CD4-positive, alpha-beta T cell treated with Interleukin-4 for 1 hour (primary cell): ENCODE data around the gene CDC123.
"Not testable (repeated sequence)": the region's sequence is repeated elsewhere in the genome, so short reads cannot be mapped to it uniquely, and the experiment has no call there.

ENCODE experiments used
- DNase-seq, 2 donors: peaks; one replicate each; pipeline ENCODE4 v3.0.0-alpha.2; 2020 to 2022

CDC123 gene

DNA sequence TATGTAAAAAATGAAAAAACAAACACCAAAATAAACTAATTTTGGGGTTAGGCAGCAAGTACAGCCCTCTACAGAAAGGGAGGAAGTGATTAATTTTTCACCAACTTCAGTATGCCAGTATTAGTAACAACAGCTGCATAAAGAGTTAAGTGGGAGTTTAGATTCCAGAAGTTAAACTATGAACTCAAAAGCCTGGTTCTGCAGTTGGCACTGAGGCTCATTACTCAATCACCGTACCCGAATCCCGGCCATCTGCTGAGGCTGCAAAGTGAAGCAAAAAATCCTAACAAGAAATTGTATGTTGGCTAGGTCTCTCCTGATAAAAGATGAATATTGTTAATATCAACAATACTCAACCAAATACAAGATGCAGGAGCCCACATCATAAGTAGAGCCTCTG is 4.3 kb upstream of the CDC123 start:
- DNase-seq, result no peak

DNA sequence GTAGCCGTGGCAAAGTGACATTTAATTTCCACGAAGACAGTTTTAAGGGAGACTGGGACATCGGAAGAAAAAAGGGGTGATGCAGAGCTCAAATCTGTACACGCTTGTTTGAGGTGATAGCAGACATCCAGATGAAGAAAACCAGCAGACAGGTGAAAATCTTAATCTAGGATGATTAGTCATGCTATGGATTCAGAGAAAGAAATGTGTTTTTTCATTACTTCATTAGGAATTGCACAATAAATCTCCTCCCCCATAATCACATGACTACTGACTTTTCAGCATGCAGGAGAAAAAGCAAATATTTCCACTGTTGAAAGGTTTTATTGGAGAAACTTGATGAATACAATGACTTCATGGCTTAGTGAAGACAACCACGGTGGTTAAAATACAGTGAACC is 2.8 kb upstream of the CDC123 start:
- no peak for DNase-seq

DNA sequence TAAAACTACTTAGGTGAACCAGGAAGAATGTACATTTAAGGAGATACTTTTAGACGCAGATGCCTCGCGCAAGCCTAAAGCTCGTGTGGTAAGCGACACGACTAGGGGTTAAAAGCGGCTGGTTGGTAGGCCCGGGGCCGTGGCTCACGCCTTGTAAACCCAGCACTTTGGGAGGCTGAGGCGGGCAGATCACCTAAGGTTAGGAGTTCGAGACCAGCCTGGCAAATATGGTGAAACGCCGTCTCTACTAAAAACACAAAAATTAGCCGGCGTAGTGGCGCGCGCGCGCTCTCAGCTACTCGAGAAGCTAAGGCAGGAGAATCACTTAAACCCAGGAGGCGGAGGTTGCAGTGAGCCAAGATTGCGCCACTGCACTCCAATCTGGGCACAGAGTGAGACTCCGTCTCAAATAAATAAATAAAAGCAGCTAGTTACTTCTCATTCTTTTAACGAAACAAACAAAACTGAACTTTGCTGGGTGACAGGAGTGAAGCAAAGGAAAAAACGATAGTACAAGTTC is 1.2 kb upstream of the CDC123 start:
- peak; percentile 15 to 41 for DNase-seq

DNA sequence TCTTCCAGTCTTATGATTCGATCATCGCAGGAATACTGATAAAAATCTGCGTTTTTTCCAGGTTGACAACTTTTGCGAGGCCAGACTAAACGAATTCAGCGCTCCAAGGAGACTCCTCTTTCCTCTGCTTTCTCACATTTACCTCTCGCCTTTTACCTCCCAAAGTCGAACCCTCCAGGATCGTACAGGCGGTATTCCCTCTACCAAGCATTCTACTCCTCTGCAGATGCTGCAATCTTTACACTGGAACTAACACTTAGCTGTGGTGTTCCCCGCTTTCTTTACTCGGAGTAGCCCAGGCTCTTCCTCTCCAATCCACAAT is 746 bp upstream of the CDC123 start:
- no peak for DNase-seq

DNA sequence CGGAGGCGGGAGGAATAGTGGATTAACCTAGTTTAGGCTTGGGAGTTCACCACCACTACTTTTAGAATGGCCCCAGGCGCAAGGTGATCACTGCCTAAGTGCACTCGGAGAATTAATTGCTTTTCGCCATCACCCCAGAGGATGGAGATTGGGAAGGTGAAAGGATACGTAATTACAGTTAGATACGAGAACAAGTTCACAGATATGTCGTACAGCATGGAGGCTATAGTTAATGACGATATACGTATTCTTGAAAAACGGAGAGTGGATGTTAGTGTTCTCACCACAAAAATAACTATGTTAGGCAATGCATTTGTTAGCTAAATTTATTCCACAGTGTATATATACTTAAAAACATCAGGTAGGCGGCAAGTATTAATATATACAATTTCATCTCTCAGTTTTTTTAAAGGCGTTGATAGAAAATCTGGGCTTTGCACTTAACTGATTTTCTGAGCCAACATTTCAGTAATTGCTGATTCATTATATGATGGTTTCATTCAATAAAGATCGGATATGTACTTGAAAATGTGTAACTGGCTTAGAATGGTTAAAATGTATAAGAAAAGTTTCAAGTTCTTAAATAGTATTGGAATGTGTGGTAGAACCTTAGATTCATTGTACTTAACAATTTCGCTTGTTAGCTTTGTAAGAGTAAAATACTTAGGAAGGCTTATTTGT is 683 bp downstream of the CDC123 start:
- no peak for DNase-seq

DNA sequence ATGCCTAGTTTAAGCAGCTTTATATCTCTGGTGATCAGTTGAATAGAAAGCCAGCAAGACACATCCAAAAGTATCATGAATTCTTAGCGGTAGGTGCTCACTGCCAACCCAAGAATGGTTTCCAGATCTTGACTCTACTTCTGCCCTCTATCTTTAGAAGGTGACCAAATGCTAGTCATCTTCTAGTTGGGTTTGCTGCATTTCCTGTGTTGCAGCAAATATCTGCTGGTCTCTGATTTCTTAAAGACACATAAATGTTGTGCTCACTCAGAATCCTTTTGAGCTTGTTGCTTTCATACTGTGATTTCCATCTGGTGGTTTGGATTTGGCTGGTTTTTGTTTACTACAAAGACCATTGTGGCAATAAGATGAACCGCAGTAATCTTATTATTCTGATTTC is 2.2 kb downstream of the CDC123 start:
- DNase-seq, result no peak

DNA sequence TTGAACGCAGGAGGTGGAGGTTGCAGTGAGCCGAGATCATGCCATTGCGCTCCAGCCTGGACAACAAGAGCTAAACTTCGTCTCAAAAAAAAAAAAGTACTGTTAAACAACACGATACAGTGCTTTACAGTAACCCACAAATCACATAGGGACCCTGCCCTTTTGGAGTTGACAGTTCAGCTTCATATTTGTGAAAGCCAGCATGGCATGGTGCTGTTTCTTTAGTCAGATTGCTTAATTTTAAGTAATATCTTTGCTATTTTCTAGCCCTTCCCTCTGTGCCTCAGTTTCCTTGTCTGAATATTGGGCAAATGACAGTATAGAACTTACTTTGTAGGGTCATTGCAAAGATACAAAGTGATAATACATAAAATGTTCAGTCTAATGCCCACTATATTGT is 4.9 kb downstream of the CDC123 start:
- DNase-seq, result no peak

DNA sequence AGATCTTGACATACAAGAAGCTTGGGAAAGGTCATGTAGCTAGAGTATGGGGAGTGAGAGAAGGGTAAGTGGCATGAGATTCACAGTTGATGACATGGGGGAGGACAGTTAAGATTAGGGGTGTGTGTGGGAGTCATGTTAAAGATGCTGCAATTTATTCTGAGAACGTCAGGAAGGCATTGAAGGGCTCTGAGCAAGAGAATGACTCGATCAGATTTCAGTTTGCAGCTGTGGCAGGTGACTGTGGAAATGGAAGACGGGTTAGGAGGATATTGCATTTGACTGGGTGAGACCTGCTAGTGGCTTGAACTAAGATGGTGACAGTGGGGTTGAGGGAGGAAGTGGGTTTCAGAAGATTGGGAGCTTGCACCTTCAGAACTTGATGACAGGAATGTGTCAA is 5.6 kb downstream of the CDC123 start:
- DNase-seq, result no peak

DNA sequence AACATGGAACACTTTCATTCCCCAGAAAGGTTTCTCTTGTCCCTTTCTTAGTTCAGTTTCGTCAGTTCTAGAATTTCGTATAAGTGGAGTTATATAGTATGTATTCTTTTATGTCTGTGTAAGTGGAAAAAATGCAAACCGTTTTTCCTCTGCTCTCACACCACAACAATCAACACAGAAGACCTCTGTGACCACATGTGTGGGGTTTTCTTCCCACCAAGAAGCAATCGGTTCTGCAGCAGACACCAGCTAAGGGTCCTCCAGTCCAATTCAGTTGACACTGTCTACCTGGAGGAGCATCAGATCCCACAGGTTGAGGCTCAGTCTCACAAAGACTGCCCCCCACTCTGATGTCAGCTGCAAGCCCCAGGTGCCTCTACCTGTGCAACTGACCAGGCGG is 6.2 kb downstream of the CDC123 start:
- DNase-seq, result no peak

DNA sequence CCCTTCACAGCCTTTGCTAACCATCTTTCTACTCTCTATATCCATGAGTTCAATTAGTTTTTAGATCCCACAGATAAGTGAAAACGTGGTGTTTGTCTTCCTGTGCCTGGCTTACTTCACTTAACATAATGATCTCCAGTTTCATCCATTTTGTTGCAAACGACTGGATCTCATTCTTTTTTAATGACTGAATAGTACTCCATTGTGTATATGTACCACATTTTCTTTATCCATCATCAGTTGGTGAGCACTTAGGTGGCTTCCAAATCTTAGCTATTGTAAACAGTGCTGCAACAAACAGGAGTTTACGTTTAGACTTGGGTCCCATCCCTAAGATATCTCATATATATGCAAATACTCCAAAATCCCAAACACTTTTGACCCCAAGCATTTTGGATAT is 9.1 kb downstream of the CDC123 start:
- DNase-seq, result no peak

DNA sequence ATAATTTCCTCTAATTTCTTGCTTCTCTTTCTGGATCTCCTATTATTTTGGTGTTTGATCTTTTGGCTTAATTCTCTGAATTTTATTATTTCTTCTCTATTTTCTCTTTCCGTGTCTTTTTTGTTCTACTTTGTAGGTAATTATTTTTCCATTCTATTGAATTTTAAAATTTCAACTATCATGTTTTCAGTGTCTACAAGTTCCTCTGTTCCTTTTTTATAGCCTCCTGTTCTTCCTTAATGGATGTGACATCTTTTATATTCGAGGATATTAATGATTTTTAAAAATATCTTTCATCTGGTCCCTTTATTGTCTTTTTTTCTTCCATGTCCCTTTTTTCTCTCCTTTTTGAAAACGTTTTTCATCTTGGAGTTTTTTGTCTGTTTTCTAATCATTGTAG is 11.1 kb downstream of the CDC123 start:
- DNase-seq, result no peak

DNA sequence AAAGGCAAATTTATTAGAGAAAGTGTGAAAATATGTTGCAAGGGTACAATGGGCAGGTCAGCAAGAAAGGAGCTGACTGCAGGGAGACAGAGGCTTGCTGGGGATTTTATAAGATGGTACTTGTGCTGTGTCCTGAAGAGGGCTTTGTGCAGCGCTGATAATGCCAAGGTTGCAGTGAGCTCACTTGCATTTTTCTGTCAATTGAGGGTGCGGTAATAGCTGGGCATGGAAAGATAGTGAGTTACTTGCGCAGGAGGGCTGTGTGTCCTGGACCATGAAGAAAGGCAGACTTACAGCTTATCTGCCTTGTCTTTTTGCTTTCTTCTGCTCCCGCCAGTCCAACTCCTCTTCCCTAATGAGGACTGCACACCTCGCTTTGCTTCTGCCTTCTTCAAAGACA is 12.5 kb downstream of the CDC123 start:
- DNase-seq, result no peak

DNA sequence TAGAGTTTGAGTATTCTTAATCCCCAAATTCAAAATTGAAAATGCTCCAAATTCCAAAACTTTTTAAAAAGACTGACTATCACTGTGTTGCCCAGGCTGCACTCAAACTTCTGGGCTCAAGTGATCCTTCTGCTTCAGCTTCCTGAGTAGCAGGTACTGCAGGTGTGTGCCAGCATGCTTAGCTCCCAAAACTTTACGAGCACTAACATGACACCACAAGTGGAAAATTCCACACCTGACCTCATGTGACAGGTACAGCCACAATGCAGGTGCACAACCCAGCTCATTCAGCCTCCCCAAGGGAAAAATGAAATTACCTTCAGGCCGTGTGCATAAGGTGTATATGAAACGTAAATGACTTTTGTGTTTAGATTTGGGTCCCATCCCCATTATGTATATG is 16.5 kb downstream of the CDC123 start:
- no peak for DNase-seq

DNA sequence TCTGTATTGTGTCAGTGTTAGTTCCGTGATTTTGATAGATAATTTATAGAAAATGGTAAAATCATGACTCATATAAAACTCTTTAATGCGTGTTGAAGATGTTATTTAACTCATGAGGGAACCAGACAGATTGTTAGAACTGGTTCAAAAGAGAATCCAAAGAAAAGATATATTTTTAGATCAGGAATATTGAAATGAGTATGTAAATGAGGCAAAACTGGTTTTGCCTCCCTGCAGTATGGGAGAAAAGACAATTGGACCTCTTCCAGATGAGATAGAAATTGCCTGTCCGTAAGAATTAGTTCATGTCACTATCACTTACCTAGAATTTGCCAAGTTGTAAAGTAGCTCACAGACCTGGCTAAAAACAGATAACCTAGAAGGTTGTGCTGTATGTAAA is 17.6 kb downstream of the CDC123 start:
- DNase-seq, result no peak

DNA sequence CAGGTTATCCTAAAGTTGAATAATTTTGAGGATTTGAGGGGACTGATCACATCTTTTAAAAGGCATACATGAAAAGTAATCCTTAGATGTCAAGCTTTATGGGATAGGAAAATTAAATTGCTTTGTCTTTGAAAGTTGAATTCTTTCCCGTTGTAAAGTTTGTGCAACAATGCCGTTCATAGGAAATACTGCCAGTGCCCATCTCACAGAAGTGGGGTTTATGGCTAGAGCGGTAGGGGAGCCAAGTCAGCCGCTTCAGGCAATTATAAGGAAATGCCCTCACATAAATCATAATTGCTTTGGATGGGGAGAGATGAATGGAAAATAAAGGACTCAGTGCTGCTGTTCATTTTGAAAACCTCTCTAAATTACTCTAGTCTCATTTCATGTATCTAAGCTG is 18.1 kb downstream of the CDC123 start:
- no peak for DNase-seq

DNA sequence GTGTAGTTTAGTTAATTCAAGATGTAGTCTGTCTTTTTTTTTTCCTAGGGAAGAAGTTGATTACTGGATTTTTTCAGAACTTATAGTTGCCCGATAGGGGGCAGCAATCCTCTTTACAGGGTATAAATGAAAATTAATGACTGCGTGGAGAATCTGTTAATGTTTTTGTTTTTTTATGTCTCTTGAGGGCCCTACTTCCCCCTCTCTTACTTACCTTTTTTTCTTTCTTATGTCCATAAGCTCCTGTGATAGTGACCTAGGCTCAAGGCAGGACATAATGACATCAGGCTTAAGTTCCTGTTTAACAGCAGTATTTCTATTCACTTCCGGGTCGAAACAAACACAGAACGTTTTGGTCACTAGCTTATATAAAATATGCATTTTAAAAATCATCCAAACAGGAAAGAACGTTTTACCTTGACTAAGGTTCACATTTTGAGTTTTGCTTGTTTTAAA is 18.8 kb downstream of the CDC123 start:
- peak in 1 of 2 donors; percentile 56 for DNase-seq

DNA sequence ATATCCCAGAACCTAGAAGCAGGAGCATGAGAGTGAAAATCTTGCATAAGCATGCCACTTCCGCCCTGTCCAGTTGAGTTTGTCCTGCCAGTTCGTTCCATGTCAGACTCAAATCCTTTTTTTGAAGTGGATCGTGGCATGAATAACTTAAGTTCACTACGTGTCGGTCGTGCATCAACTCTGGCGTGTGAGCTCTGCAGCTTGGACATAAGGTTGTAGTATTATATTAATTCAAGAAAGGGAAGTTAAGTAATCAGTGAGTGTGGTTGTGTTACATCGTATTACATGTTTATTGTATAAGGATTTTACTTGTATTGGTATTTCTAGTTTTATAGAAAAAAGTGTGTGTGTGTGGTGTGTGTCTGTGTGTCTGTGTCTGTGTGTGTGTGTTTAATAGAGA is 23.0 kb downstream of the CDC123 start:
- DNase-seq, result no peak

DNA sequence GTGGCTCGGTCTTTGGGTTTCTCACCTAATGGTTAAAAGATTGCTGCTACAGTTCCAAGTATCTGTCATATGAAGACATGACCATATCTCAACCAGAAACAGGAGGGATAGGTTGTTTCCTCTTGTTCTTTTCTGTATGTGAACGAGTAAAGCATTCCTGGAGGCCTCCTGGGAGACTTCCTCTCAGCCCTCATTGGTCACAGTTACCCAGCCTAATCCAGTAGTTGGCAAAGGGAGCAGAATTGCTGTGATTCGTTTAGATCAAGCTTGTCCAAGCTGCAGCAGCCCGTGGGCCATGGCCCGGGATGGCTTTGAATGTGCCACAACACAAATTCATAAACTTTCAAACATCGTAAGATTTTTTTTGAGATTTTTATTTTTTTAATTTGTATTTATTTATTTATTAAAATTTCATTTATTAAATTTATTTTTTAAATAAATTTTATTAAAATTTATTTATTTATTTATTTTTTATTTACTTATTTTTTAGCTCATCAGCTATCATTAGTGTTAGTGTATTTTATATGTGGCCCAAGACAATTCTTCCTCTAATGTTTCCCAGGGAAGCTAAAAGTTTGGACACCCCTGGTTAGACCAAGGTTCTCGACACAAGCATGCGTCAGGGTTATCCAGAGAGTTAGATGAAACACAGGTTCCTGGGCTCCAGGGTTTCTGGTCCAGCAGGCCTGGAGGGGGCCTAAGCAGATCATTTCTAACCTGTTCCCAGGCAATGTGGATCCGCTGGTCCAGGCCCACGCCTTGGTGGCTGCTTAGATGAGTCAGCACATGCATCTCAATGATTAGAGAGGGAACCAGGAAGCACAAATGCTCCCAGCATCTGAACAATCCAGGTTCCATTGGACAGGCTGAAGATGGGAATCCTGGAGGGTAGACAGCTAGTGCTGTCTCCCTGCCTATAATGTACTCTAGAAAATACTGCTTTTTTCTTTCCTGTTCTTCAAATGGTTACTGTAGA is 25.6 kb downstream of the CDC123 start:
- DNase-seq, result no peak

DNA sequence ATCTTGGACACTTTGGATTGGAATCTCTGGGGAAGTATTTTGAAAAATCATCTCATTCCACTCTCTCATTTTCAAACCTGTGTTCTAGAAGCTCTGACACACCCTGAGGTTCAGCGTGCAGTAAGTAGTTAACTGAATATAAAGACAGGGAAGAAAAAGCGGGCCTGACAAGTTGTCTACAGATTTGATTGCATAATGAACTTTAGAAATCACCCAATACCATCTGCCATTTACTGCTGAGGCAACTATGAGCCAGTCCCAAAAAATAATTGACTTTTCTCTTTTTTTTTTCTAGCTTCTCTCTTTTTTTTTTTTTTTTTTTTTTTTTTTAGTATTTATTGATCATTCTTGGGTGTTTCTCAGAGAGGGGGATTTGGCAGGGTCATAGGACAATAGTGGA is 29.5 kb downstream of the CDC123 start:
- no peak for DNase-seq

DNA sequence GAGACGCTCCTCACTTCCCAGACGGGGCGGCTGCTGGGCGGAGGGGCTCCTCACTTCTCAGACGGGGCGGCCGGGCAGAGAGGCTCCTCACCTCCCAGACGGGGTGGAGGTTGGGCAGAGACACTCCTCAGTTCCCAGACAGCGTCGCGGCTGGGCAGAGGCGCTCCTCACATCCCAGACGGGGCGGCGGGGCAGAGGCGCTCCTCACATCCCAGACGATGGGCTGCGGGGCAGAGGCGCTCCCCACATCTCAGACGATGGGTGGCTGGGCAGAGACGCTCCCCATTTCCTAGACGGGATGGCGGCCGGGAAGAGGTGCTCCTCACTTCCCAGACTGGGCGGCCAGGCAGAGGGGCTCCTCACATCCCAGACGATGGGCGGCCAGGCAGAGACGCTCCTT is 30.4 kb downstream of the CDC123 start:
- not testable (repeated sequence) for DNase-seq

DNA sequence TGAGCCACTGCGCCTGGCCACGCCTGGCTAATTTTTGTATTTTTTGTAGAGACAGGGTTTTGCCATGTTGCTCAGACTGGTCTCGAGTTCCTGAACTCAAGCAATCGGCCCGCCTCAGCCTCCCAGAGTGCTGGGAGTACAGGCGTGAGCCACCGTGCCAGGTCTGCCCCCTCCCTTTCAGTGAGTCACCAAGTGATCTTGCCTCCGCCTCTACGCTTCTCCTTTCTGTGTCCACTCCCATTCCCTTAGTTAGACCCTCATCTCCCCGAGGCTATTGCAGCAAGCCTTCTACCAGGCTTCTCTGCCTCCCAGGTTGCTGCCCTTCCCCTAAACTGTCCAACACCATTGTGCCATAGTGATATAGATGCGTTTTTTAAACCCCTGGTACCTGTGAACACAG is 32.9 kb downstream of the CDC123 start:
- no peak for DNase-seq

DNA sequence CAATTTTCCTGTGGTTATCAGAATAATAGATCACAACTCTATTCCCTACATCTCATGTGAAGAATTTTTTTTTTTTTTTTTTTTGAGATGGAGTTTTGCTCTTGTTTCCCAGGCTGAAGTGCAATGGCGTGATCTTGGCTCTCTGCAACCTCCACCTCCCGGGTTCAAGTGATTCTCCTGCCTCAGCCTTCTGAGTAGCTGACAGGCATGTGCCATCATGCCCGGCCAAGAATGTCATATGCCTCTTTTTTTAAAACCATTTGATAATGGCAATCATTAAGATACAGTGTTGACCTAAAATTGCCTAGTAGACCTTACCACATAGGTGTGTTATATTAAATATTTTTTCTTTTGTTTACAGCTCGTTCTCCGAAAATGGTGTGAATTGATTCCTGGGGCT is 38.7 kb downstream of the CDC123 start:
- not testable (repeated sequence) for DNase-seq

DNA sequence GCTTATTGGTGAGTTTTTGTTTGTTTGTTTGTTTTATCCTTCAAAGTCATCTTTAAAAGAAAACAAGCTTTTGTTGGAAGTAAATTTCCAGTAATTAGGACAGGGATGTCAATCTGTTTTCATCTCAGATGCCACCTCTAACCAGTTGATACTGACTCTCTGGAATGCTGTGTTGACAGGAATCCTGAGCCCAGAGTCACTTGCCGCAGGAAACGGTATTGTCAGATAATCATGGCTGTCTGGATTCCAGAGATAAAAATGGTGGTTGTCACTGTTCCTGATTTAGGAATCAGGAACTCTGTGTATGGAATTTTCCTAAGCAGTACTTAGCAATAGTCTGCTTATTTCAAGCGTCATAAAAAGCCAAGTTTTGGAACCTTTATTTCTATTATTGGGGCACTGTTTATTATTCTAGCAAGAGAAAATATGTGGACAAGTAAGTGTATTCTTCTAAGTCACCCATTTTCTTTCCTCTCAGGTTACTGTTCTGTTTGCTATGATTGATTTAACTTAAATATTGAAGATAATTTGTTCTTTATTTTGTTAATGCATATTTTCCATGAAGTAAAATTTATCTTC is 39.2 kb downstream of the CDC123 start:
- no peak for DNase-seq

DNA sequence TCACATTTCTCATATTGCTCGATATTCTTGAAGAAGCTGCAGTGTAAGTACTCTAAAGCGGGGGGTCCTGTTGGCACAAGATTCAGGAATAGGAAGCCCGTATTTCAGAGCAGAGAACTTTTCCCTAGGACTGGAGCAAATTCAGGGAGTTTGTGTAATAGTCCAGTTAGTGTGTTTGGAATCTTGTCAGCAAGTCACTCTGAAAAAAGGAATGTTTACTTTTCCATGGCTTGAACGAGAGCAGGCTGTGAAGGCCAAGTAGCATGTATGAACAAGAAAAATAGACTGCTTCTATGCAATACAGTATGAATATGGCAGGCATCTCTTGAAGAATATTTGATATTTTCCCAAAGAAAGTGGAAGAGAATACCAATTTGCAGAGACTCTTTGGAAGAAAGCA is 39.8 kb downstream of the CDC123 start:
- no peak for DNase-seq
